ENCODE measurements around the gene TEKT1.

- TF ChIP-seq POLR2A (IDR thresholded peaks at IDR 0.05; ENCODE audit: low read depth, low read length) (no peak), POLR2AphosphoS5 (IDR thresholded peaks at IDR 0.05; ENCODE audit: low read depth, low read length) (no peak)
Observed at GRCh38 chr17:6812295-6812694, 19.2 kb downstream of the TEKT1 start.

All from GM12891 (cell line).